Measurements from ENCODE around the gene METRNL. TPM values are rescaled to one million over a fixed set of nuclear protein-coding genes. Genes with fewer than 3 reads are reported as not detected.

The METRNL gene
- total RNA-seq, 1 experiment from 2014 or later = 32.0 TPM

DNA sequence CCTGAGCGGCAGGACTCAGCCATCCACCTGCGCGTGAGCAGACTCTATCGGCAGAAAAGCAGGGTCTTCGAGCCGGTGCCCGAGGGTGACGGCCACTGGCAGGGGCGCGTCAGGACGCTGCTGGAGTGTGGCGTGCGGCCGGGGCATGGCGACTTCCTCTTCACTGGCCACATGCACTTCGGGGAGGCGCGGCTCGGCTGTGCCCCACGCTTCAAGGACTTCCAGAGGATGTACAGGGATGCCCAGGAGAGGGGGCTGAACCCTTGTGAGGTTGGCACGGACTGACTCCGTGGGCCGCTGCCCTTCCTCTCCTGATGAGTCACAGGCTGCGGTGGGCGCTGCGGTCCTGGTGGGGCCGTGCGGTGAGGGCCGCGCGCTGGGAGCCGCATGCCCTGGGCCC lies 14.9 kb downstream of the METRNL start:
- DNase-seq = no peak
- Histone ChIP-seq H3K4me3 (ENCODE audit: insufficient read depth, low read depth, low read length) (no peak overlapping the region), H3K27me3 (ENCODE audit: control insufficient read depth, insufficient read depth, low read length) (no peaks in the 10 kb centered on the region), H3K36me3 (replicated peaks; ENCODE audit: control insufficient read depth, insufficient read depth, low read length) (peaks cover 5% of the 10 kb centered on the region; the same call in 1 of the 2 replicates)

GRCh38 chr17:83095016-83095415 lies 15.6 kb downstream of the METRNL start:
- Histone ChIP-seq H3K27me3 (ENCODE audit: control insufficient read depth, insufficient read depth, low read length) (no peaks in the 10 kb centered on the region), H3K36me3 (replicated peaks; ENCODE audit: control insufficient read depth, insufficient read depth, low read length) (peaks cover 5% of the 10 kb centered on the region; the same call in 1 of the 2 replicates), H3K4me3 (ENCODE audit: insufficient read depth, low read depth, low read length) (no peak overlapping the region)
- DNase-seq = no peak

DNA sequence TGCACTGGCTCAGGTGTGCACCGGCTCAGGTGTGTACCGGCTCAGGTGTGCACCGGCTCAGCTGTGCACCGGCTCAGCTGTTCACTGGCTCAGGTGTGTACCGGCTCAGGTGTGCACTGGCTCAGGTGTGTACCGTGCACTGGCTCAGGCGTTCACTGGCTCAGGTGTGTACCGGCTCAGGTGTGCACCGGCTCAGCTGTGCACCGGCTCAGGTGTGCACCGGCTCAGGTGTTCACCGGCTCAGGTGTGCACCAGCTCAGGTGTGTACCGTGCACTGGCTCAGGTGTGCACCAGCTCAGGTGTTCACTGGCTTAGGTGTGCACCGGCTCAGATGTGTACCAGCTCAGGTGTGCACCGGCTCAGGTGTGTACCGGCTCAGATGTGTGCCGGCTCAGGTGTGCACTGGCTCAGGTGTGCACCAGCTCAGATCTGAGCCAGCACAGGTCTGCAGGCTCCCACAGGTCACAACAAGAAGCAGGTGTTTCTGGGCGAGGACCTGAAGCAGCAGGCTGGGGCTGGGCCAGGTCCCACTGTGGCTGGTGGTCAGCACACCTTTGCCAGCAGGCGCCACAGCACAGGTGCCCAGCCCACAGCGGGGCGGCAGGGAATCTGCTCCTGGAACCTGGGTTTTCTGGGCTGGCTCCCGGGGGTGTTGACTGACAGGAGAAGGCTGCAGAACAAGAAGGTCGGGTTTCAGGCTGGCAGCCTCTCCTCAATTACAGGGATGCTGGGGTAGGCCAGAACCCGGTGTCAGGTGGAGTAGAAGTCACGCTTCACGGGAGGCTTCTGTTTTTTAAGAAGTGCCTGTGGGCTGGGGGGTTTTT lies 17.2 kb downstream of the METRNL start:
- no peak overlapping the region for H3K4me3 ChIP-seq (ENCODE audit: insufficient read depth, low read depth, low read length)
- peak; percentile 81 for DNase-seq

DNA sequence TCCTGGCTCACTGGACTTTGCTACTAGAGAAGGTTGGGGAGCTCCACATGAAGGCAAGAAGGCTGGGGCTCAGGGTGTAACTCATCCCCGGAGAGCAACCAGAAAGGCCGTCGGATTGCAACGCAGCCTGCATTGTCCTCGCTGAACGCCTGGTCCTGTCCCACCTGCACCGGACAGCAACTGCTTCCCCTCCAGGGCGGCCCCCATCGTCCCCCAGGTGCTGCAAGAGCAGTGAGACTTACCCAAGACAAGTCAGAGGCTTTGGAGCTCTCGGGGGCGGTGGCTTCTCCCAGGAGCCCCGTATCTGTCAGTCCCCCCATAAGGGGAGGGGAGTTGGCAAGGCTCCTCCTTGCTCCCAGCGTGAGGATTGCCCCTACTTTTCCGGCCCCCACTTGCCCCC lies 18.4 kb downstream of the METRNL start:
- peaks cover 5% of the 10 kb centered on the region; the same call in 1 of the 2 replicates for H3K36me3 ChIP-seq (replicated peaks; ENCODE audit: control insufficient read depth, insufficient read depth, low read length)
- H3K27me3 ChIP-seq (ENCODE audit: control insufficient read depth, insufficient read depth, low read length) = no peaks in the 10 kb centered on the region
- no peak overlapping the region for H3K4me3 ChIP-seq (ENCODE audit: insufficient read depth, low read depth, low read length)
- DNase-seq = peak; percentile 67

More for the DNA sequence above, 17.2 kb downstream of the METRNL start:
- peaks cover 5% of the 10 kb centered on the region; the same call in 1 of the 2 replicates for H3K36me3 ChIP-seq (replicated peaks; ENCODE audit: control insufficient read depth, insufficient read depth, low read length)
- H3K27me3 ChIP-seq (ENCODE audit: control insufficient read depth, insufficient read depth, low read length) = no peaks in the 10 kb centered on the region

GRCh38 chr17:83098241-83099085 lies 19.1 kb downstream of the METRNL start:
- peak; percentile 81 for DNase-seq
- no peak overlapping the region for H3K4me3 ChIP-seq (ENCODE audit: insufficient read depth, low read depth, low read length)
- H3K27me3 ChIP-seq (ENCODE audit: control insufficient read depth, insufficient read depth, low read length) = no peaks in the 10 kb centered on the region
- peaks cover 5% of the 10 kb centered on the region; the same call in 1 of the 2 replicates for H3K36me3 ChIP-seq (replicated peaks; ENCODE audit: control insufficient read depth, insufficient read depth, low read length)

DNA sequence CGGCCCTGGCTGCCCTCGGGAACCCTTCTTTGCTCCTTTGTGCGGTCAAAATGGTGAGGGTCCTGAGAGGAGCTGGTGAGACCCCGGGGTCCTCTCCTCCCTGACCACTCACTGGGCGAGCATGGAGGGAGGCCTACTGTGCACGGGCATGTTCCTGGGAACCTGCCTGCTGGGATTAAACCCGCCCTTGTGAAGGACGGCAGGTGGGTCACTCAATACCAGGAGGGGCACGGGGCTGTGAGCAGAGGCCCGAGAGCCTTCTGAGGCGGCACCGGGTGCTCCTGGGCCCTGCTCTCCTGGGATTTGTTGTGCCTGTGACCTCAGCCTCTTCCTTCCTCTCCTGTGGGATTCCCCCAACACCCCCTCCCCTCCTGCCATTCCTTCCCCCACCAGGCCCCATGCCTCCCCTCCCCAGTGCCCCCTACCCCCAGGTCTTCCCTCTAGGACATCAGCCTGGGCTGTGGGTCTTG lies 19.7 kb downstream of the METRNL start:
- peaks cover 5% of the 10 kb centered on the region; the same call in 1 of the 2 replicates for H3K36me3 ChIP-seq (replicated peaks; ENCODE audit: control insufficient read depth, insufficient read depth, low read length)
- peak; percentile 83 for DNase-seq
- H3K27me3 ChIP-seq (ENCODE audit: control insufficient read depth, insufficient read depth, low read length) = no peaks in the 10 kb centered on the region
- H3K4me3 ChIP-seq (ENCODE audit: insufficient read depth, low read depth, low read length) = no peak overlapping the region

- DNase-seq = peak; percentile 85
- peak overlapping the region; percentile 8; the same call in 1 of the 2 replicates for H3K4me3 ChIP-seq (ENCODE audit: insufficient read depth, low read depth, low read length)
- peaks cover 5% of the 10 kb centered on the region; the same call in 1 of the 2 replicates for H3K36me3 ChIP-seq (replicated peaks; ENCODE audit: control insufficient read depth, insufficient read depth, low read length)
- H3K27me3 ChIP-seq (ENCODE audit: control insufficient read depth, insufficient read depth, low read length) = no peaks in the 10 kb centered on the region
Observed at GRCh38 chr17:83099570-83100181, 20.3 kb downstream of the METRNL start.

DNA sequence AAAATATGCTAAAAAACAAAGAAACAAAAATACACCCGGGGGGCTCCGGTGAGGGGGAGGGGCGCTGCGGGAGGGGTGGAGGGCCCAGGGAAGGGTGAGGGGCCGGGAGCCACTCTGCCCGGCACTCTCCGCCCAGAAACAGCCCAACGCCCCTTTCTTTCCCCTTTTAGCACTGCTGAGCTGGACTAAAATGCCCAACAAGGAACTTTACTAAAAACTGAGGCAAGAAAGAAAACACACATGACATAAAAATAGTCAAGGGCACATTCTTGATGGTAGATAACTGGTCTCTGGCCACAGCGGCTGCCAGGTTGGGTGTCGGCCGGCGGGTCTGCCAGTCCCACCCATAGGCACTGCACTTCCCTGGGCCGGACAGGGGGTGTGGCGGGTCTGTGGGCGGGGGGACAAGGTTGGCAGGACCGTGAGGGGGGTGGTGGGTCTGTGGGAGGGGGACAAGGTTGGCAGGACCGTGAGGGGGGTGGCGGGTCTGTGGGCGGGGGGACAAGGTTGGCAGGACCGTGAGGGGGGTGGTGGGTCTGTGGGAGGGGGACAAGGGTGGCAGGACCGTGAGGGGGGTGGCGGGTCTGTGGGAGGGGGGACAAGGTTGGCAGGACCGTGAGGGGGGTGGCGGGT lies 20.9 kb downstream of the METRNL start:
- H3K4me3 ChIP-seq (ENCODE audit: insufficient read depth, low read depth, low read length) = no peak overlapping the region
- H3K27me3 ChIP-seq (ENCODE audit: control insufficient read depth, insufficient read depth, low read length) = no peaks in the 10 kb centered on the region
- peaks cover 3% of the 10 kb centered on the region; the same call in 1 of the 2 replicates for H3K36me3 ChIP-seq (replicated peaks; ENCODE audit: control insufficient read depth, insufficient read depth, low read length)
- peak; percentile 83 for DNase-seq

DNA sequence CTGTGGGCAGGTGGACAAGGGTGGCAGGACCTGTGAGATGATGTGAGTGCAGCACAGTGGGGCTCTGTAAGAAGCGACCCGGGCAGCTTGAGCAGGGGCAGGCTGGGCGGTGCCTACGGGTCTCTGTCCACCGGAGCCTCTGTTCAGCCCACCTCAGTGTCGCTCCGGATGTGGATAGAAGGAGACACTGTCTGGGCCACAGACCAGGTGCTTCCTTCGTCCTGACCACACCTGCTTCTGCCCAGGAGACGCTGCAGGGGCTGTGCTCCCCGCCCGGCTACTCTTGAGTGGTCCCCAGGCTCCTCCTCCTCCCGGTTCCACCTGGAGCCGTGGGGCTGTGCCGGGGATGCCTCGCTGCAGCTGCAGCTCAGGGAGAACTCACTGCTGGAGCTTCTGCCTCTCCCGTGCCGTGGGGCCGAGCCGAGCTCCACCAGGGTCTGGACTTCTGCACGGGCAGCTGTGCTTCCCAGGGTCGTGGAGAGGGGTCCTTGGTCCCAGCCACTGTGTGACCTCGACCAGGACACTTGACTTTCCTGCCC lies 21.5 kb downstream of the METRNL start:
- DNase-seq = peak; percentile 68
- Histone ChIP-seq H3K4me3 (ENCODE audit: insufficient read depth, low read depth, low read length) (no peak overlapping the region), H3K27me3 (ENCODE audit: control insufficient read depth, insufficient read depth, low read length) (no peaks in the 10 kb centered on the region), H3K36me3 (replicated peaks; ENCODE audit: control insufficient read depth, insufficient read depth, low read length) (peaks cover 2% of the 10 kb centered on the region; the same call in 1 of the 2 replicates)

DNA sequence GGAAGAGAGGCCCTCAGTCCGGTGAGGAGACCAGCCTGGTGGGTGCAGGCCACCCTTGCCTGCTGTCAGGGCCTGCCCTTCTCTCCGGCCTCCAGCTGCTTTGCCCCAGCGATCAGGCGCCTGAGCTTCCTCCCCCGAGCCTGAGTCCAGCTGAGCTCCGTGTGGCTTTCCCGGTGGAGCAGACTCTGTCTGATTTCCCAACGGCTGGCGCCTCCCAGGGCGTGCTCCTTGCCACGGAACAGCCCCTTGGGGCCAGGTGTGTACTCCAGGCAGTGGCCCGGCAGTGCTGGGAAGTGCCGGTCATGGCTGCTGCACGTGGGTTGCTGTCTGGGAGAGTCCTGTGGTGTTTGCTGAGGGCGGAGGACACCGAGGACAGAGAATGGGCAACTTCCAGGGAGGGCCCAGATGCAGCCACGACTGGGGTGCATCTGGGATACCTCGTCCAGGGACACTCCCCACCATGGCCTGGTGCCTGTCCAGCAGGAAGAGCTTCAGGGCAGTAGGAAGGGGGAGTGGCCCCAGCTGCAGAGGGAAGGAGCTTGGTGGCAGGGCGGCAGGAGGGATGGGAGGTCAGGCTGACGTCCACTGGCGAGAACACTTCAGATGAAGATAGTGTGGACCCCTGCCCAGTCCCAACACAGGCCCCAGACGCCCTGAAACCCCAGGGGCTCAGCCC lies 22.5 kb downstream of the METRNL start:
- Histone ChIP-seq H3K36me3 (replicated peaks; ENCODE audit: control insufficient read depth, insufficient read depth, low read length) (no peaks in the 10 kb centered on the region), H3K4me3 (ENCODE audit: insufficient read depth, low read depth, low read length) (peak overlapping the region; percentile 10; the same call in 1 of the 2 replicates), H3K27me3 (ENCODE audit: control insufficient read depth, insufficient read depth, low read length) (no peaks in the 10 kb centered on the region)
- DNase-seq = no peak

GRCh38 chr17:83103200-83103942 lies 24.0 kb downstream of the METRNL start:
- H3K36me3 ChIP-seq (replicated peaks; ENCODE audit: control insufficient read depth, insufficient read depth, low read length) = no peaks in the 10 kb centered on the region
- no peaks in the 10 kb centered on the region for H3K27me3 ChIP-seq (ENCODE audit: control insufficient read depth, insufficient read depth, low read length)
- peak; percentile 91 for DNase-seq
- H3K4me3 ChIP-seq (ENCODE audit: insufficient read depth, low read depth, low read length) = peak overlapping the region; percentile 30

DNA sequence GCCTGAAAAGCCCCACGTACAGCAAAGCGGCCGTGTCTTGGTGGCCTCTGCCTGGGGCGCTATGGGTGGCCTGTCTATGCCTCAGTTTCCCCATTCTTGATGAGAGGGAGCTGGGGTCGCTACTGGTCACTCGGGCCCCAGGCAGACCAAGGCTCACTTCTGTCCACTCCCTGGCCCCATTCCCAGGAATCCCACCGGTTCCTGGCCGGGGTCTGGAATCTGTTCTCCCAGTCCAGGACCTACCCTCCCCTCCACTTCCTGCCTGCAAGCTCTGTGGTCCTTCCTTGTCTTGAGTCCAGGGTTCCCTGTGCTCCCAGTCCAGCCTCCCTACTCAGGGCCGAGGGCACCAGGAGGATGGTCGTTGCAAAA lies 24.5 kb downstream of the METRNL start:
- no peaks in the 10 kb centered on the region for H3K27me3 ChIP-seq (ENCODE audit: control insufficient read depth, insufficient read depth, low read length)
- no peaks in the 10 kb centered on the region for H3K36me3 ChIP-seq (replicated peaks; ENCODE audit: control insufficient read depth, insufficient read depth, low read length)
- peak; percentile 70 for DNase-seq
- H3K4me3 ChIP-seq (ENCODE audit: insufficient read depth, low read depth, low read length) = peak overlapping the region; percentile 17; the same call in 1 of the 2 replicates

Data from H7 (cell line).